Activated naive CD8-positive, alpha-beta T cell treated with anti-CD3 and anti-CD28 coated beads, Interleukin-2, amount 10 ng/mL, durations not matched to agents 7 days and 5 days (primary cell): Measurements from ENCODE around the gene PAX5. TPM values are rescaled to one million over a fixed set of nuclear protein-coding genes. Genes with fewer than 3 reads are reported as not detected.

Source experiments
- ATAC-seq: fragments of 150-1000 bp; cut with Tn5 transposase; one replicate; pipeline ENCODE4 v1.10.0; 2021; ENCODE audit warnings: low read depth, moderate library complexity
- POLR2A ChIA-PET: fragments of 350-600 bp; sonication (Branson Sonifier 250); formaldehyde crosslinking; loops from one replicate; lab custom pipeline; 2021; ENCODE audit warnings: antibody characterized with exemption; lab: Charles Lee
- DNase-seq: peaks from one replicate; pipeline ENCODE4 v3.0.0; 2021
- H3K27ac Mint-ChIP-seq: one replicate; pipeline ENCODE4 v1.8.0; 2022; ENCODE audit warnings: mild to moderate bottlenecking, mixed read lengths
- H3K27me3 Mint-ChIP-seq: one replicate; pipeline ENCODE4 v1.8.0; 2022; ENCODE audit warnings: mild to moderate bottlenecking, moderate library complexity, mixed read lengths
- H3K36me3 Mint-ChIP-seq: one replicate; pipeline ENCODE4 v1.8.0; 2021; ENCODE audit warnings: mild to moderate bottlenecking, mixed read lengths
- H3K4me1 Mint-ChIP-seq: one replicate; pipeline ENCODE4 v1.8.0; 2021; ENCODE audit warnings: mixed read lengths
- H3K4me3 Mint-ChIP-seq: one replicate; pipeline ENCODE4 v1.8.0; 2022; ENCODE audit warnings: mild to moderate bottlenecking, moderate library complexity, mixed read lengths
- H3K9me3 Mint-ChIP-seq: one replicate; pipeline ENCODE4 v1.8.0; 2021; ENCODE audit warnings: mixed read lengths
- total RNA-seq, 2 experiments: library from RNA; stranded (reverse); gene quantifications; one replicate each; pipeline ENCODE4 v1.2.3, GENCODE V29; 2021

The PAX5 gene
- total RNA-seq, 2 experiments from 2014 or later, result 0.89 to 1.1 TPM

DNA sequence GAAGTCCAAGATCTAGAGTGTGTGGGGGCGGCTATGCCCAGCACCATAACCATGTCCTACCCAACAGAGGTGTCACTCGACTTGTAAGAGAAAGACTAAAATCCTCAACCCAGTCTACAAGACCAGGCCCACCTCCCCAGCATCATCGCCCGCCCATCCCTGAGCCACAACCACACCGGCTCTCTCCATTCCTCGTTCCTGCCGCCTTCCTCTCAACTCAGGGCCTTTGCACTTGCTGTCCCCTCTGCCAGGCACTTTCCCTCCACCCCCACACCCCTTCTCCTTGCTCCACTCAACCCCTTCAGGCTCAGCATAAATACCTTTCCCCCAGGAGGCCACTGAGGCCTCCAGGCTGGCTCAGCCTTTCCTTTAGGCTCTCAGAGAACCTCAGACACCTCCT, 69.3 kb downstream of the PAX5 start:
- H3K9me3 Mint-ChIP-seq, result no peaks in the 10 kb centered on the region
- H3K4me3 Mint-ChIP-seq, result no peak overlapping the region
- peaks cover 2% of the 10 kb centered on the region for H3K4me1 Mint-ChIP-seq
- POLR2A ChIA-PET, result no interaction called here
- no peak for DNase-seq
- no peak for ATAC-seq
- H3K36me3 Mint-ChIP-seq, result no peaks in the 10 kb centered on the region
- no peak overlapping the region for H3K27ac Mint-ChIP-seq
- peaks cover 3% of the 10 kb centered on the region for H3K27me3 Mint-ChIP-seq

DNA sequence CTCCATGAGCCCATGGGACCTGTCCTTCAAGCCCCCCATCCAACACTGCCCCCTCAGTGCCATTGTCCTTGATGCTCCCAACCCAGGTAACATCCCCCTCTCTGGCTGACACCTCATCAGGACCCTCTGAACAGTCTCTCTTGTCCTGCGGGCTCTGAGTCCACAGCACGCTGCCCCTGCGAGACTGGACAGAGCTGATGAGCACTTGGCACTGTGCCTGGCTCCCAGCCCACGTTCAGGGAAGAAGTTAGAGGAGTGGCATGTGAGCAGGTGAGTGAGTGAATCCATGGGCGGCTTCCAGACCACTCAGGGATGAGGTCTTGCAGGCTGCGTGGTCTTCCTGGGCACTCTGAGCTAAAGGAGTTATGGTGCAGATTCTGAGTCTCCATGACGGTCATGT, 70.7 kb downstream of the PAX5 start:
- H3K27ac Mint-ChIP-seq, result no peak overlapping the region
- peaks cover 2% of the 10 kb centered on the region for H3K4me1 Mint-ChIP-seq
- ATAC-seq (no peak), DNase-seq (no peak)
- no peak overlapping the region for H3K4me3 Mint-ChIP-seq
- POLR2A ChIA-PET, result no interaction called here
- H3K36me3 Mint-ChIP-seq, result no peaks in the 10 kb centered on the region
- H3K27me3 Mint-ChIP-seq, result peaks cover 3% of the 10 kb centered on the region
- H3K9me3 Mint-ChIP-seq, result no peaks in the 10 kb centered on the region

DNA sequence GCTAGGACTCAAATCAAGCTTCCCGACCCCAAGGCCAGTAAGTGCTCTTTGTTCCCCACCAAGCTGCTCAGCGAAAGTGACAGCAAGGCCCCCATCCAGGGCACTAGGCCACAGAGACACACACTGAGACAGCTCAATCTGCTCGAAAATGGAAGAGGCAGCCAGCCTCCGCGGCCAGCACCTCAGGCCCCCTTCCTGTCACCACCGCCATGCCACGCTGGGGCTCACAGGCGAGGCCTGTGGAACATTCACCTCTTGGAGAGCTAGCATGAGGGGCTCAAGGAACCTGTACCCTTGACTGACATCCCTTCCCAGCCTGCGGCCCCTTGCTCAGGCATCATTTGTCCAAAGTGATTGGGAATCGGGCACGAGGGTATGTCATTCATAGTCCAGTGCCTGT, 71.4 kb downstream of the PAX5 start:
- Mint-ChIP-seq H3K9me3 (no peaks in the 10 kb centered on the region), H3K36me3 (no peaks in the 10 kb centered on the region), H3K27me3 (peaks cover 8% of the 10 kb centered on the region), H3K27ac (no peak overlapping the region), H3K4me3 (no peak overlapping the region), H3K4me1 (peaks cover 2% of the 10 kb centered on the region)
- DNase-seq (no peak), ATAC-seq (no peak)
- POLR2A ChIA-PET, result no interaction called here

GRCh38 chr9:36961561-36962325, 72.3 kb downstream of the PAX5 start:
- Mint-ChIP-seq H3K9me3 (no peaks in the 10 kb centered on the region), H3K4me3 (no peak overlapping the region), H3K36me3 (no peaks in the 10 kb centered on the region), H3K27ac (no peak overlapping the region), H3K27me3 (peaks cover 10% of the 10 kb centered on the region), H3K4me1 (peaks cover 2% of the 10 kb centered on the region)
- ATAC-seq, result no peak
- DNase-seq, result no peak
- POLR2A ChIA-PET, result no interaction called here

DNA sequence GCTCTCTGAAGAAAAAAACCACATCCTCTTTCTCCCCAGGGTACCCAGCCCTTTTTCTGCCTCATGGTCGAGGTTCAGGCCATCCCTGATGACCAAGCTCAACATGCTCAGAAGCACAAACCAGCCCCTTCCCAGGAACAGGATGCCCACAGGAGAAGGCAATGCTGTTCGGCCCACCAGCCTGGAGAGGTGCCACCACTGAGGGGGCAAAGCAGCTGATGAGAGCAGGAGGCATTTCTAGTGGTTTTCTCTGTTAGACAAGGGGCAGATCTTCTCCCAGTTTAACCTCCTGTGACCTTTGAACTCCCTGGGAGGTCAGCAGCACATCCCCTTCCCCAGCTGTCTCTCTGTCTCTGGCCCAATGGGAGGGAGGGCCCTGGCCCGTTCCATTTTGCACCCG, 73.0 kb downstream of the PAX5 start:
- Mint-ChIP-seq H3K27ac (no peak overlapping the region), H3K4me1 (peaks cover 2% of the 10 kb centered on the region), H3K27me3 (peaks cover 16% of the 10 kb centered on the region), H3K9me3 (no peaks in the 10 kb centered on the region), H3K4me3 (no peak overlapping the region), H3K36me3 (no peaks in the 10 kb centered on the region)
- ATAC-seq (no peak), DNase-seq (no peak)
- POLR2A ChIA-PET, result no interaction called here

DNA sequence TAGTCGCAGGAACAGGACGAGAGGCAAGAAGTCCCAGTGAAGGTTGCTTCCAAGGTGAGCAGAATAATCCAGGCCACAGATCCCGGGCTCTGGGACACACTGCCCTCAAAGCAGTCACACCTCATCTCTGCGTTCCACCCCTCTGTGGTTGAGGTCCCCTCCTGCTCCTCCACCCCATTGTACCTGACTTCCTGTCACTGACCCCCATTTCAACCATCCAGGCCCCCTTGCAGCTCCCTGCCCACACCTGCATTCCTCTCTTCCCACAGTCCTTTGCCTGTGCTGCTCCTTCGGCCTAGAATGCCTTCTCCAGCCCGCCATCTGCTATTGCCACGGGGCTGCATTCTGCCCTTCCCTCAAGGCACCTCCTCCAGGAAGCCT, 73.5 kb downstream of the PAX5 start:
- H3K4me3 Mint-ChIP-seq, result no peak overlapping the region
- no peak overlapping the region for H3K27ac Mint-ChIP-seq
- DNase-seq (no peak), ATAC-seq (no peak)
- peaks cover 2% of the 10 kb centered on the region for H3K4me1 Mint-ChIP-seq
- H3K36me3 Mint-ChIP-seq, result no peaks in the 10 kb centered on the region
- peaks cover 19% of the 10 kb centered on the region for H3K27me3 Mint-ChIP-seq
- POLR2A ChIA-PET, result no interaction called here
- H3K9me3 Mint-ChIP-seq, result no peaks in the 10 kb centered on the region

DNA sequence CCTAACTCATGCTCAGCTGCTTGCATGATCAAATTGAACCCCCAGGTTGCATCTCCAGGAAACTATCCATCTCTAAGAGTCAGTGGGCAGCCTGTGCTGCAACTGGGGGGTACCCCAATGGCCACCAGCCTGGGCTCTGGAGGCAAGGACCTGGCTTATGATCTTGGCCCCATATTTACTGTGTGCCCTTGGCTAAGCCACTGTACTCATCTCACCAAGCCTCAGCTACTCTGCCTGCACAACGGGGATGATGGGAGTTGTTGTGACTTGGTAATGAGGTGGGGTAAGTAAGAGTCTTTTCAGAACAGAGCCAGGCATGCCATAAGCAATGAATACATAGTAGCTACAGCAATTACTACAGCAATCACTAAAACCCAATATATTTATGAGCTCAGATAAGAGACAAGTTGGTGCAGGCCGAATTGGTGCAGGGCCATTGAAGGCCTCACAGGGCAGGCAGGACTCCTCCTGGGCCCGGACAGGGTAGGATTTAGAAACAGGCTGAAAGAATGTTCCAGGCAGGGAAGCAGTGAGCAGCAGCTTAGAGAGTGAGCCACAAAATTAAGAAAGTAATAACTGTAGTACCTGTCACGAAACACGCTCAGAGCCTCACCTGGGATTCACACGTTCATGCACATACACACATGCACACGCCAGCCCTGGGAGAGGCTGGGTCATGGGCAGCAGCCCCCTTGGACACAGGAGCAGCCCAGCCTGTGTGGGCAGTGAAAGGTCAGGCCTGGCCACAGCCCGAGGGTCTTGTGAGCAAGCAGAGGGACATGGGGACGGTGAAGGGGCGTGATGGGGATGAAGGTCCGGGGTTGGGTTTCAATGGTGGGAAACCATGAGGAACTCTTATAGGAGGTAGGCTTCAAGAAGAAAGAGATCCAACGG, 74.1 kb downstream of the PAX5 start:
- DNase-seq (no peak), ATAC-seq (no peak)
- no peaks in the 10 kb centered on the region for H3K9me3 Mint-ChIP-seq
- H3K36me3 Mint-ChIP-seq, result no peaks in the 10 kb centered on the region
- H3K4me3 Mint-ChIP-seq, result no peak overlapping the region
- POLR2A ChIA-PET, result no interaction called here
- H3K4me1 Mint-ChIP-seq, result peaks cover 2% of the 10 kb centered on the region
- H3K27ac Mint-ChIP-seq, result no peak overlapping the region
- peaks cover 23% of the 10 kb centered on the region for H3K27me3 Mint-ChIP-seq

GRCh38 chr9:36956908-36957307, 77.2 kb downstream of the PAX5 start:
- Mint-ChIP-seq H3K4me1 (peaks cover 2% of the 10 kb centered on the region), H3K27ac (no peak overlapping the region), H3K4me3 (no peak overlapping the region), H3K27me3 (peaks cover 49% of the 10 kb centered on the region), H3K9me3 (no peaks in the 10 kb centered on the region), H3K36me3 (no peaks in the 10 kb centered on the region)
- POLR2A ChIA-PET, result no interaction called here
- ATAC-seq (no peak), DNase-seq (no peak)

DNA sequence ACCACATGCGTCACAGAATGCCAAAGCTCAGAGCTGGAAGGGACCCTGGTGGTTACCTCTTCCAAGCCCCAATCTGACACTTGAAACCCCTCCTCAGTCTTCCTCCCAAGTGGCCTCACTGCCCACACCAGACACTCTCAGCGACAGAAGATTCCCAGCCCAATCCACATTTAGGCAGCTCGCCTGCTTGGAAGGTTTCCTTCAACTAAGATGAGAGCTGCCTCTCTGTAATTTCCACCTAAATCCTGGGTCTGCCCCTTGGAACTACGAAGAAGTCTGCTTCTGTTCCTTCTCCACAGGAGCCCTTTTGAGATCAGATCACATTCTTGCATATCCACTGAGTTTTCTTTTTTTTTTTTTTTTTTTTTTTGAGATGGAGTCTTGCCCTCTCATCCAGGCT, 83.7 kb downstream of the PAX5 start:
- Mint-ChIP-seq H3K27ac (no peak overlapping the region), H3K36me3 (no peaks in the 10 kb centered on the region), H3K4me1 (no peaks in the 10 kb centered on the region), H3K4me3 (no peak overlapping the region), H3K9me3 (no peaks in the 10 kb centered on the region), H3K27me3 (peaks cover 45% of the 10 kb centered on the region)
- DNase-seq (no peak), ATAC-seq (no peak)
- POLR2A ChIA-PET, result interaction anchor here (0.6 kb wide), 1 partner anchor 470 kb away, joined by 3 read pairs; no protein-coding TSS in a partner anchor

GRCh38 chr9:36949466-36949865, 84.6 kb downstream of the PAX5 start:
- Mint-ChIP-seq H3K9me3 (no peaks in the 10 kb centered on the region), H3K27me3 (peaks cover 36% of the 10 kb centered on the region), H3K36me3 (no peaks in the 10 kb centered on the region), H3K27ac (no peak overlapping the region), H3K4me3 (no peak overlapping the region), H3K4me1 (no peaks in the 10 kb centered on the region)
- ATAC-seq (no peak), DNase-seq (no peak)
- POLR2A ChIA-PET, result no interaction called here

- Mint-ChIP-seq H3K9me3 (no peaks in the 10 kb centered on the region), H3K36me3 (no peaks in the 10 kb centered on the region), H3K4me1 (no peaks in the 10 kb centered on the region), H3K27ac (no peak overlapping the region), H3K27me3 (peaks cover 22% of the 10 kb centered on the region), H3K4me3 (no peak overlapping the region)
- ATAC-seq (no peak), DNase-seq (no peak)
- POLR2A ChIA-PET, result no interaction called here
These were observed 86.0 kb downstream of the PAX5 start for GRCh38 chr9:36948051-36948450.

DNA sequence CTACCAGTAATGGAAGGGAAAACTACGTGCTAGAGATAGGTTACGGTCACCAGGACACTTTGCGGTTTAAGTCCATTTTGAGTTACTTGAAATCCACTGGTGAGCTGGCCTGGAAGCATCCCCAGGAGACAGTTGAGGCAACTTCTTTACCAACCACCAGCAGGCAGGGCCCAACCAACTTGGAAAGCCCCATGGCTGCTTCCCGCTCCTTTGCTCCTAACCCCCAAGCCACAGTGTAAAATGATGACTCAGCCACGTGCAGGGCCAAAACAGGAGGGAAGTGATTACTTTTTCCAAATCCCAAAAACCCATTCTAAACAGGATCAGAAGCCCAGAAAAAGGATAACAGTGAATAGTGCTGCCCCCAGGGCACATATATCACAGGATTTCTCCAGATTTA, 87.4 kb downstream of the PAX5 start:
- Mint-ChIP-seq H3K9me3 (no peaks in the 10 kb centered on the region), H3K27me3 (peaks cover 15% of the 10 kb centered on the region), H3K4me3 (no peak overlapping the region), H3K36me3 (no peaks in the 10 kb centered on the region), H3K4me1 (no peaks in the 10 kb centered on the region), H3K27ac (no peak overlapping the region)
- no peak for DNase-seq
- ATAC-seq, result no peak
- POLR2A ChIA-PET, result no interaction called here

DNA sequence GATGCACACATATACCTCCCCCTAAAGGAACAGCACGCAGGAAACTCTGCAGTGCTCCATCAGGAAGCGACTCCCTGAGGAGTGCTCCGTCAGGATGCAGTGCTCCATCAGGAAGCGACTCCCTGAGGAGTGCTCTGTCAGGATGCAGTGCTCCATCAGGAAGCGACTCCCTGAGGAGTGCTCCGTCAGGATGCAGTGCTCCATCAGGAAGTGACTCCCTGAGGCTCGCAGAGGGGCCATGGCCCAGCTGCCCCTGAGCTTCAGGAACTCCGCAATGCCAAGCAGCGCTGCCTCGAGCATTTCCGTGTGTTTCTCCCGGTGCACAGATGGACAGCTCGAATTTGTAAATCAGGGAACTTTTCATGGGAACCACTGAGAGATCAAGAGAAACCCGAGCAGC, 88.1 kb downstream of the PAX5 start:
- H3K27me3 Mint-ChIP-seq, result peaks cover 14% of the 10 kb centered on the region
- DNase-seq, result no peak

DNA sequence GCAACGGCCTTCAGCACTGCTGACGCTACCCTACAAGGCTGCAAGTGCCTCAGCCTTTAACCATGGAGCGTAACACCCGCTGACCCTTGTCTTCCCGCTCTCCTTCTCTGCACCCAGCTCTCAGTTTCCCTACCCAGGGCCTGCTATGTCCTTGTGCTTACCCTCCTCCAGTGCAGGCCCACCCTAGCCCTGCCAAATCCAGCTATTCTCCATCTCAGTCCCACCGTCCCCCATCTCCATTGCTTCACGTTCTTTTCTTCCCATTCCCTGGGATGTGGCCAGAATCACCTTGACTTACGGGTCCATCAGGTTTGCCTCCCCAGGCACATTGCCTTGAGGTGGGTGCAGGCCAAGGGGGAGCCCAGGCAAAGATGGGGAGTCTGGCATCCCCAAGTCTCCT, 91.2 kb downstream of the PAX5 start:
- no peaks in the 10 kb centered on the region for H3K36me3 Mint-ChIP-seq
- no peaks in the 10 kb centered on the region for H3K9me3 Mint-ChIP-seq
- H3K27me3 Mint-ChIP-seq, result peaks cover 19% of the 10 kb centered on the region
- no peak overlapping the region for H3K4me3 Mint-ChIP-seq
- no peak overlapping the region for H3K27ac Mint-ChIP-seq
- H3K4me1 Mint-ChIP-seq, result no peaks in the 10 kb centered on the region
- ATAC-seq (no peak), DNase-seq (no peak)
- POLR2A ChIA-PET, result no interaction called here

More for the DNA sequence above, 88.1 kb downstream of the PAX5 start:
- no peaks in the 10 kb centered on the region for H3K4me1 Mint-ChIP-seq
- no peak for ATAC-seq
- POLR2A ChIA-PET, result no interaction called here
- H3K36me3 Mint-ChIP-seq, result no peaks in the 10 kb centered on the region
- H3K27ac Mint-ChIP-seq, result no peak overlapping the region
- H3K4me3 Mint-ChIP-seq, result no peak overlapping the region
- no peaks in the 10 kb centered on the region for H3K9me3 Mint-ChIP-seq
